Heart left ventricle (tissue), 16 donors: ENCODE results near the gene VRTN. TPM values are rescaled to one million over a fixed set of nuclear protein-coding genes. Genes with fewer than 3 reads are reported as not detected.

ENCODE experiments used
- ATAC-seq, 4 donors: fragments of 200-7000 bp; cut with Tn5 transposase; one replicate each; pipeline ENCODE4 v1.9.1; 2020 to 2022; ENCODE audit warnings: moderate library complexity in 4 of 4, mild to moderate bottlenecking in 3 of 4, moderate number of reproducible peaks in 1 of 4
- DNase-seq, 5 donors: peaks; one replicate each; pipeline ENCODE4 v3.0.0-alpha.2; 2020
- H3K27ac ChIP-seq, 12 donors: fragments of 200-600 bp; sonication (generic) in 4 of 12; one replicate each; pipeline versions ENCODE4 v1.5.0 to v1.8.0; 2016 to 2022; ENCODE audit warnings: mild to moderate bottlenecking in 2 of 12
- H3K27me3 ChIP-seq, 9 donors: fragments of 200-600 bp; sonication (generic) in 2 of 9; one replicate each; pipeline versions ENCODE4 v1.5.1 to v1.8.0; 2016 to 2022; ENCODE audit warnings: mild to moderate bottlenecking in 3 of 9
- H3K36me3 ChIP-seq, 9 donors: fragments of 200-600 bp; sonication (generic) in 2 of 9; one replicate each; pipeline versions ENCODE4 v1.5.0 to v1.8.0; 2018 to 2022; ENCODE audit warnings: mild to moderate bottlenecking in 2 of 9
- H3K4me1 ChIP-seq, 12 donors: fragments of 200-600 bp; sonication (generic) in 4 of 12; one replicate each; pipeline versions ENCODE4 v1.5.0 to v1.8.0; 2016 to 2022; ENCODE audit warnings: mild to moderate bottlenecking in 3 of 12
- H3K4me3 ChIP-seq, 12 donors: fragments of 200-600 bp; sonication (generic) in 4 of 12; one replicate each; pipeline versions ENCODE4 v1.5.0 to v1.8.0; 2017 to 2022; ENCODE audit warnings: mild to moderate bottlenecking in 9 of 12, moderate library complexity in 4 of 12
- H3K9me3 ChIP-seq, 12 donors: fragments of 200-600 bp; sonication (generic) in 4 of 12; one replicate each; pipeline versions ENCODE4 v1.5.0 to v1.8.0; 2016 to 2022; ENCODE audit warnings: mild to moderate bottlenecking in 1 of 12
- POLR2A ChIP-seq, 2 donors: fragments of 450-650 bp; IDR thresholded peaks; one replicate each; pipeline ENCODE4 v1.6.1; 2017; ENCODE audit warnings: antibody characterized with exemption in 2 of 2, mild to moderate bottlenecking in 2 of 2, moderate library complexity in 2 of 2
- WGBS, 4 donors: extraction: QIAGEN DNeasy Blood & Tissue Kit in 2 of 4; methylation state at CpG; one replicate each; pipeline versions ENCODE4 v1.1.5 to v1.1.7; 2013 to 2018; 5-methylcytosine and 5-hydroxymethylcytosine counted together
- intact Hi-C, 10 donors: fragments of 100-400 bp; cut with DNase I; formaldehyde crosslinking; loops; one replicate each; pipeline versions ENCODE4 v1.11.1 to v1.14.2; 2022
- polyA plus RNA-seq, 2 donors: library from polyadenylated mRNA; stranded (reverse); fragments of 200-250 nt; gene quantifications; one replicate each; pipeline ENCODE4 v1.2.3, GENCODE V29; 2013
- total RNA-seq, 9 donors: library from RNA; depleted of rRNA in 2 of 9; stranded (reverse); fragments of >200 nt in 2 of 9; fragmentation: NEBNext Ultra II Directional in 3 of 9; extraction: Animal tissue kit (Norgen Biotek cat#: 25700) in 3 of 9; gene quantifications; one replicate each; pipeline versions ENCODE4 v1.1.0 to v1.2.4, GENCODE V29; 2016 to 2023
- TF ChIP-seq, protein P1 (sequence below), 12 donors: fragments of 200-600 bp; sonication (generic) in 4 of 12; IDR thresholded peaks; one replicate each; pipeline versions ENCODE4 v1.5.0 to v1.8.0; 2018 to 2022; ENCODE audit warnings: antibody characterized with exemption in 12 of 12, mild to moderate bottlenecking in 5 of 12
- donor health status: ischemic (EF 13 %, LVEDD 7.1; RV severe dilation, severe dysfunction).
- donor health status: healthy with polysubstance abuse.
- donor health status: DM: no; HTN: yes; CAD: no.
- donor health status: DM: no; HTN: no; CAD: no.
- donor health status: ischemic (EF 25% LVEDD 6.9; RV normal size, moderate dysfunction).
- donor health status: ischemic (EF 25% LVEDD 5.7; RV mildly dilated, moderate dysfunction).
- donor health status: healthy.
- donor health status: DM: yes; HTN: yes; CAD: no.
- donor health status: ischemic (EF 35%, LVEDD 5.7; RV mildly dilated, moderate dysfunction).
- donor health status: nonischemic (EF 11% LVEDD 7.7; RV severe dilation, severe dysfunction).
- donor health status: DM: yes; HTN: yes; CAD: no.
- donor health status: PGD.
- donor health status: ischemic (EF 29% LVEDD 5.4; RV normal size, mild dysfunction).
- donor health status: nonischemic (EF 23%, LVEDD 6.1; RV moderate dilation, normal function).

VRTN gene
- total and polyA plus RNA-seq, 11 donors: not detected

DNA sequence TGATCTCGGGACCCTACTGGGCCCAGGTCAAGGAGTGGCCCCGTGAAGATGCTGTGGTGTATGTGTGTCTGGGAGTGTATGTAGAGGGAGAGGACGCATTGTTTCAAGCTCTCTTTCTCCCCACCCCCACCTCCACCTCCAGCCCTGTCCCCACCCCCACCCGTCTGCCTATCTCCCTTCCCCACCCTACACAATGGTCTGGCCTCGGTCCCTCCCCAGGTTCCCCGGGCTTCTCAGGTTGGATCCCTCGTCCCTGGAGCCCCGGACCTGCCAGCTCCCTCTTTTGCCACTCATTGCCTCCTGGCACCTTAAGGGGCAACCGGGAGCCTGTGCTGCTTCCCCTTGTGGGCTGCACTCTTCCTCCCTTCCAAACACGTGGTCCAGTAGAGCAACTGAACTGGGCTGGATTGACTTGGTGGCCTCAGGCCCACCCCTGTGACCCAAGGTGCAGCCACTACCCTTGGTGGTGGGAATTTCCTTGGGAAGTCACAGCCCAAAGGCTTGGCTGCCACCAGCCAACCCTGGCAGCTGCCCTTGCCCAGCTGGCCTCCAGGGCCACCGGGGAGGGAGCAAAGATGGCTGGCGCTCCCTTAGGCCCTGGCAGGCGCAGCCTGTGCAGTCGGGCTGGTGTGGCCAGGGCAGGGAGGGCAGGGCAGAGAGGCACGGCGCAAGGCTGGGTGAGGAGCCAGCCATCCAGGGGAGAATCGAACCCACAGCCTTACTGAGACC is 628 bp downstream of the VRTN start:
- WGBS, 4 donors: 49 to 62% (median 50%) methylated on average over 15 to 17 of the region's 17 CpGs
- intact Hi-C loops: no loop called here
- no peak for ATAC-seq
- Histone ChIP-seq H3K4me3 (no peak overlapping the region), H3K9me3 (no peaks in the 10 kb centered on the region), H3K27me3 (peaks cover 0 to 38% (median 5%) of the 10 kb centered on the region in 9 donors), H3K36me3 (no peaks in the 10 kb centered on the region), H3K27ac (no peak overlapping the region), H3K4me1 (no peaks in the 10 kb centered on the region)
- TF ChIP-seq POLR2A (IDR thresholded peaks at IDR 0.05): no peak
- DNase-seq: no peak

DNA sequence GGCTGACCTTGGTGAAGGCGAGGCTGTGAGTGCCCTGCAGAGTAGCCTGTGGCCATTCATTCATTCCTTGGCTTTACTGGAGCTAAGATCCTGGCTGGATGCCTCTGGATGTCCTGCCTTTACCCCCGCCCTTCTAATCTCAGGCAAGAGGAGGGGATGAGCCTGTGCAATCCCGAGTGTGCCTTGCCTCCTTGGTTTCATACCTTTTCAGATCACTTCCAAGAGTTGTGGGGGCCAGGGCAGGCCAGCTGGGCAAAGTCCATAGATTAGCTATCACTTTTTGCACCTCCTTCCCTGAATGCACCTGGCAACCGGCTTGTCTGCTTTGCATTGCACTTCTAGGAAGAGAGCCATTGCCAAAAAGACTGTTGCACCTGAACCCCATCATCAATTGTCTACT is 1.5 kb downstream of the VRTN start:
- H3K27me3 ChIP-seq: peaks cover 0 to 44% (median 5%) of the 10 kb centered on the region in 9 donors
- ATAC-seq: no peak

DNA sequence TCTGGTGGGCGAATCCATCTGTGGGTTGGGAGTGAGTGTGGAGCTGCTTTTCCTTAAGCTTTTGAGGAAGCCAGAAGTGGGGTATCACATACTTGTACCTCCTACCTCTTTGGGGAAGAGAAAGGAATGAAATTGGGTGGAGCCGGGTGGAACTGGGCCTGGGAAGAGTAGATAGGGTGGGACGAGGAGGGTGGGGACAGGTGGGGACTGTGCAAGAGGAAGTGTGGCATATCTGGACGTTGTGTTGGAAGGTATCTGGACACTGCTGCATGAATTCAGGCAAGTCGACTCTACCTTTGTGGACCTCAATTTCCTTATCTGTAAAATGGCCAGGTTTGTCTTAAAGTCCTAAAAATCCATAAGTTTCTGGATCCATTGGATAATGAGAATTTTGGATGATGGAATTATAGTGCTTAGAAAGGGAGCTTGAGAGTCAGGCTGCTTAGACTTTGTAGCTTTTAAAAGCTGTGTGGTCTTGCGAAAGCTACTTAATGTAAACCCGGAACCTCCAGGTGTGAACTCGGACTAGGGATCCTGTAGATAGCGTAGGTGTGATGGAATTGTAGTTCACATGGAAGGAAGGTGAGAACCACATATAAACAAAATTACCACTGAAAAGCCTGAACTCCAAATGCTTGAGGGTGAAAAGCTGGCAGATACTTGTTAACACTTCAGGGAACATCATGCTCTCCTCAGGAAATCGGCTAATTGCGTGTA is 2.1 kb downstream of the VRTN start:
- no peak for DNase-seq

More for the DNA sequence above, 1.5 kb downstream of the VRTN start:
- no peak for DNase-seq
- 46 to 55% (median 52%) methylated on average over 4 of the region's 4 CpGs for WGBS, 4 donors
- H3K36me3 ChIP-seq: no peaks in the 10 kb centered on the region
- H3K27ac ChIP-seq: no peak overlapping the region
- no peak overlapping the region for H3K4me3 ChIP-seq
- intact Hi-C loops: no loop called here
- TF ChIP-seq, protein P1, sequence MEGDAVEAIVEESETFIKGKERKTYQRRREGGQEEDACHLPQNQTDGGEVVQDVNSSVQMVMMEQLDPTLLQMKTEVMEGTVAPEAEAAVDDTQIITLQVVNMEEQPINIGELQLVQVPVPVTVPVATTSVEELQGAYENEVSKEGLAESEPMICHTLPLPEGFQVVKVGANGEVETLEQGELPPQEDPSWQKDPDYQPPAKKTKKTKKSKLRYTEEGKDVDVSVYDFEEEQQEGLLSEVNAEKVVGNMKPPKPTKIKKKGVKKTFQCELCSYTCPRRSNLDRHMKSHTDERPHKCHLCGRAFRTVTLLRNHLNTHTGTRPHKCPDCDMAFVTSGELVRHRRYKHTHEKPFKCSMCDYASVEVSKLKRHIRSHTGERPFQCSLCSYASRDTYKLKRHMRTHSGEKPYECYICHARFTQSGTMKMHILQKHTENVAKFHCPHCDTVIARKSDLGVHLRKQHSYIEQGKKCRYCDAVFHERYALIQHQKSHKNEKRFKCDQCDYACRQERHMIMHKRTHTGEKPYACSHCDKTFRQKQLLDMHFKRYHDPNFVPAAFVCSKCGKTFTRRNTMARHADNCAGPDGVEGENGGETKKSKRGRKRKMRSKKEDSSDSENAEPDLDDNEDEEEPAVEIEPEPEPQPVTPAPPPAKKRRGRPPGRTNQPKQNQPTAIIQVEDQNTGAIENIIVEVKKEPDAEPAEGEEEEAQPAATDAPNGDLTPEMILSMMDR (IDR thresholded peaks at IDR 0.05): no peak
- no peak for TF ChIP-seq POLR2A (IDR thresholded peaks at IDR 0.05)
- H3K4me1 ChIP-seq: no peaks in the 10 kb centered on the region
- H3K9me3 ChIP-seq: no peaks in the 10 kb centered on the region

DNA sequence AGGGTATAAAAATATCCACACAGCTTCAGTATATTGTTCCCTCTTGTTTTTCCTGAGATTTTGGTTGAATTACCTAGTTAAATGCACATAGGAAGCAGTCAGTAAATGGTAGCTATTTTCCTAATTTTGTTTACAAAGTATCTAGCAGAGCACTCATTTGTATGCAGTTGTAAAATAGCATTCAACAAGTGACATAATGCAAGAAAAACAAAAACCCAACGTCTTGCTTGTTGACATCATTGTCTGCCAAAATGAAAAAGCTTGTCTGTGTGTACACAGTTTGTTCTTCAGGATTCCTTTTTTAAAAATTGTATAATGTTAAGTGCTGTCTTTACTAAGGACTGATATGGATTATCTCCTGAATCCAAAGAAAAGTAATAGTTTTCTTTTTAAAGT is 2.7 kb downstream of the VRTN start:
- Histone ChIP-seq H3K4me1 (no peaks in the 10 kb centered on the region), H3K27me3 (peaks cover 0 to 44% (median 5%) of the 10 kb centered on the region in 9 donors), H3K9me3 (no peaks in the 10 kb centered on the region), H3K27ac (no peak overlapping the region), H3K4me3 (no peak overlapping the region), H3K36me3 (no peaks in the 10 kb centered on the region)
- intact Hi-C loops: no loop called here
- TF ChIP-seq POLR2A (IDR thresholded peaks at IDR 0.05): no peak
- TF ChIP-seq, protein P1 (IDR thresholded peaks at IDR 0.05): no peak
- DNase-seq (no peak), ATAC-seq (no peak)
- WGBS, 4 donors: 2 to 23% (median 14%) methylated on average over 1 of the region's 1 CpG

More for the DNA sequence above, 2.1 kb downstream of the VRTN start:
- H3K9me3 ChIP-seq: no peaks in the 10 kb centered on the region
- H3K27me3 ChIP-seq: peaks cover 0 to 44% (median 5%) of the 10 kb centered on the region in 9 donors
- no peaks in the 10 kb centered on the region for H3K4me1 ChIP-seq
- H3K36me3 ChIP-seq: no peaks in the 10 kb centered on the region
- 41 to 50% (median 45%) methylated on average over 11 of the region's 11 CpGs for WGBS, 4 donors
- no peak for ATAC-seq
- intact Hi-C loops: no loop called here
- TF ChIP-seq, protein P1 (IDR thresholded peaks at IDR 0.05): no peak
- TF ChIP-seq POLR2A (IDR thresholded peaks at IDR 0.05): no peak
- H3K4me3 ChIP-seq: no peak overlapping the region
- no peak overlapping the region for H3K27ac ChIP-seq
